Retina (tissue), 1 donor: ENCODE measurements around the gene EXOC6.
A peak's percentile ranks its signal among the peaks of the same experiment; 100 is the strongest.

Experiments used
- DNase-seq: peaks from one replicate; pipeline ENCODE4 v3.0.0-alpha.2; 2016

Gene EXOC6, protein sequence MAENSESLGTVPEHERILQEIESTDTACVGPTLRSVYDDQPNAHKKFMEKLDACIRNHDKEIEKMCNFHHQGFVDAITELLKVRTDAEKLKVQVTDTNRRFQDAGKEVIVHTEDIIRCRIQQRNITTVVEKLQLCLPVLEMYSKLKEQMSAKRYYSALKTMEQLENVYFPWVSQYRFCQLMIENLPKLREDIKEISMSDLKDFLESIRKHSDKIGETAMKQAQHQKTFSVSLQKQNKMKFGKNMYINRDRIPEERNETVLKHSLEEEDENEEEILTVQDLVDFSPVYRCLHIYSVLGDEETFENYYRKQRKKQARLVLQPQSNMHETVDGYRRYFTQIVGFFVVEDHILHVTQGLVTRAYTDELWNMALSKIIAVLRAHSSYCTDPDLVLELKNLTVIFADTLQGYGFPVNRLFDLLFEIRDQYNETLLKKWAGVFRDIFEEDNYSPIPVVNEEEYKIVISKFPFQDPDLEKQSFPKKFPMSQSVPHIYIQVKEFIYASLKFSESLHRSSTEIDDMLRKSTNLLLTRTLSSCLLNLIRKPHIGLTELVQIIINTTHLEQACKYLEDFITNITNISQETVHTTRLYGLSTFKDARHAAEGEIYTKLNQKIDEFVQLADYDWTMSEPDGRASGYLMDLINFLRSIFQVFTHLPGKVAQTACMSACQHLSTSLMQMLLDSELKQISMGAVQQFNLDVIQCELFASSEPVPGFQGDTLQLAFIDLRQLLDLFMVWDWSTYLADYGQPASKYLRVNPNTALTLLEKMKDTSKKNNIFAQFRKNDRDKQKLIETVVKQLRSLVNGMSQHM

GRCh38 chr10:92848441-92849233 is at the start of gene EXOC6:
TSS of gene EXOC6 (plus strand) at chr10:92848520. CDS start at chr10:92848534, 14 bp downstream.
- DNase-seq: peak; percentile 90

DNA sequence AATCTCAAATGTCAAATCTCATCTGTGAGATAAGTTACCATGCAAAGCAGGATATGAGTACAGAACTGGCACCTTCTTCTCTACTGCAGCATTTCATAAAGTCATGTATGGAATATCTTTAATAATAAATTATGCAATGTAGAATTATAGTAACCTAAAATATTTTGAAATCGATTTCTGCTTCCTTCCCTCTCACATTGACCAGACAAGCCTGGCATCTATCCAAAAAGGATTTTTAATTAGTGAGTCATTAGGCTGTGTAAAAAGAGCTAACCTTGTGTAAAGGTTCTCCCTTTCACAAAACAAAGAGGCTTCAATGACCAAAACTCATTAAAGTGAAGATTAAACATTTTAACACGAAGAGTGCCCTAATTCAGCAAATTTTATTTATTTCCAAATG is 48.8 kb upstream of the EXOC6 start:
- DNase-seq: no peak

DNA sequence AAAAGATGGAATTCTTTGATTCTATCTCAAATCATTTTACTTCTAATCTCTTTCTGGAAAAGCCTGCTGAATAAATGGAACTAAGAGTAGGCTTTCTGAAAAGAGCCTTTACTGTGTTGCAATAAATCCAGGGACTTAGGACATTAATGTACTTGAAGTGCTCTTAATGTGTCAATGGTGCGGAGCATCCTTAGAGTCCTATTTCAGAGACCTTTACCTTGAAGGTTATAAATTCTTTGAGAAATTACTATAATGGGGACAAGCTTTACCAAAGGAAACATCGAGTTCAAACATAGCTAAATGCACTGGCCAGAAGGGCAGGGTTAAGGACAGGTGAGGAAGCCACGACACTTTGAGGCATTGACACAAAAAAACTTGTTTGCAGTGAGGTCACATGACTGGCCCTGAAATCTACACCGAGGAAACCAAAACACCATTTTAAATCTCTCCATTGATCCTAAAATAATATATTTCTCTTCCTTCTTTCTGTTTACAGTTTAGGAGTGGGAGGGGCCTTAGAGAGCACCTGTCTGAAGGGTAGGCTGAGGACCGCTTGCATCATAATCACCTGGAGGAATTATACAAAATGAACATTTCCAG is 48.1 kb upstream of the EXOC6 start:
- no peak for DNase-seq

DNA sequence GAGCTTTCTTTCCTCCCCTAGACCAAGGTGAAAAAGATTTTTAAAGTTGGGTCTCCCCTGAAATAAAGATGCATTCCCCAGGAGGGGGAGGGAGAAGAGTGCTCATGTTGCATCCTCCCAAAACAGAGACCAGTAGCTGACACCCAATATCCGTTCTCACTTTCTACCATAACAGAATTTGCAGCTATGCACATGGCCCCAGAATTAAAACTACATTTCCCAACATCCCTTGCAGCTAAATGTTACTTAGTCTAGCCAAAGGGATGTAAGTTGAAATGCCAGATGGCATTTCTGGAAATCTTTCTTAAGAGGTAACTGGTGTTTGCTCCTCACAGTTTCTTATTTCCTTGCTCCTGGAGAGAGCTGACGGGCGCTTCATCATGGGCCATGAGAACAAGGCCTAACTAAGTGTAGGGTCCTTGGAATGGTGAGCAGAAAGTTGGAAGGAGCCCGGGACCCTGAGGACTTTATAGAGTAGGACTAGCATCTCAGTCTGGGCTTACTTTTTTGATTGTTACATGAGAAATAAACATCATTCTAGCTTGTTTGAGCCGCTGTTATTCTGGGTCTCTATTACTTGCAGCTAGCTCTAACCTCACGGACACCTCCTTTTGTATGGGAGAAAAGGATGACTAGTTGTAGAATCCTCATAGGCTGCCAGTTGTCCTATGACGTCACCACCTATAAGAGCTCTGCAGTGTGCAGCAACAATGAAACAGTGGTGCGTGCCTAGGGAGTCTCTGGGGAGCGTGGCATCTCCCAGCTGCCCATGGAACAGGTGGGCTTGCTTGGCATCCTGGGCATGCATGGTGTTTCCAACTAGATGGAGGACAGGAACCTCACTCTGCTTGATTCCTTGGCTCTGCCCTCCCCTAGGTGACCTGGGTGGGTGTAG is 46.1 kb upstream of the EXOC6 start:
- DNase-seq: no peak

DNA sequence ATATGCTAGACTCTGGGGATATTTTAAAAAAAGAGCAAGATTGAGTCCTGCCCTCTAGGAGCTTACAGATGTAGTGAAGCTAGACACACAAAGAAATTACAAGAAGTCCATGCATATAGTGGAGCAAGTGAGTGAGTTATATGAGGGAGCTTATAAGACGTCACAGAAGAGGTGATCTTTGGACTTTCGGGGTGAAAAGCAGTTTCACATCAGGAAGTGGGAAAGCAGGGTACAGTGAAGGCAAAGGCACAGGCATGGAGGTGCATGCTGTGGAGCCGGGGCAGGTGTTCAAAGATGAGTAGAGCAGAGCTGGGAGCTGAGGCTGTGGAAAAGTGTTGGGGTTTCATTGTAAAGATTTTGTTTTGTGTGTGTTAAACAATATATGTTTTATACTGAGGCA is 38.5 kb upstream of the EXOC6 start:
- DNase-seq: no peak

DNA sequence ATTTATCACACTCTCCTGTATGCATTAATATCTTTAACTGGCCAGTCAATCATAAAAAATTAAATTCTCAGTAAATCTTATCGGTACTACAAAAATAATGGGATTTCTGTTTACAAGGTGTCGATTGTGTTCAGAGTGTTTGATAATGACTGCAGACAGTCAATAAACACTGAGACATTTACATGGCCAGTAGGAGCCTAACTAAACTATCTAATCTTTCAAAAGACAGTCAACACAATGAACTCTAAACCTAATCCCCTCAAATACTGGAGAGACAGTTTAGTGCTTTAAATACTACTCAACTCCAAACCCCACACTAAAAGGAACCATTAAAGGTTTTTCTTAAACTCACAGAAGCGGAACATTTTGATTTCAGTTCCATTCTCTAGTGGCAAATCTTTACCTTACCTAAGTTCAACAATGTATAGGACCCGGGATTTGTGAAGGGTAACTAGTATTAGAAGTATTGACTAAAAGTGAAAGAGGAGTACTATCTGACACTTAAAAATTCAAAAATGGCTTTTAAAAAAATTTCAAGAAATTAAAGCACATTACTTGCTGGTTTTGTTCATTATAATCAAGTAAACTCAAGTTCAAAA is 37.3 kb upstream of the EXOC6 start:
- no peak for DNase-seq

DNA sequence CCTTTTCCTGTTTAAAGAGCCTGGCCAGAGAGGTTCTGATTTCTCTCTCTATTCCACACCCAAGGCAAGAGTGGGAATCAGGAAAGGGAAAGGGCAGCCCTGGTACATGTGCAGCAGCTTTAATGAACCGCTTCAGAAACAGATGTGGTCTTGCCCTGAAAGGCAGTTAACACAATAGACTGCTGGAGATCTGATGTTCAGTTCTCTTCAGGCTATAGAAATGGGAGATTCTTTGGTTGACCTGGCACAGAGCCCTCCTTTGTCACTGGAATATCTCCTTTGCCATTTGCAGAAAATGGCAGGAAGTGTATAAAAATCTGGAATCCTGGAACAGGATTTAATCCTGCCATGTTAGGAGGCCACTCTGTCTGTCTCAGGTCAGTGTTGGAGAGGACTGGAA is 36.3 kb upstream of the EXOC6 start:
- peak; percentile 15 for DNase-seq

- no peak for DNase-seq
These were observed 34.3 kb upstream of the EXOC6 start for GRCh38 chr10:92813979-92814378.

- no peak for DNase-seq
These were observed 33.5 kb upstream of the EXOC6 start for GRCh38 chr10:92814790-92815189.

DNA sequence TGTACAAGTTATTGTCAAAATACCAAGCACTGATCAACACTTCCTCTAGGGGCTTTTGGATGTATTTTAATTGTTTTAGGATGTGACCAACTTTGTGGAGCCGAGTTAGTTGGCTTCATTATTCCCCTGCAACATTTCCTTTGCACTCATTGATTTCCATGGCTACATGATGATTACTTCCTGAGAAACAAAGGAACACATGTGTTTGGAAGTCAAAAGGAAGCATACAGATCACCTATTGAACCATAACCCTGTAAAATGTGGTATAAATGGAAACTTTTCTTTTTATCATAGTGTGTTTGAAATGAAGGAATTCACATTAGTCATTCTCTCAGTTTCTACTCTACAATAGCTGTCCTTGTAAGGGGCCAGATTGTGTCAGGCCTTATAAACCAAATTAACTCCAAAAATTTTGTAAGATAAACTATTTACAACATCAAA is 32.2 kb upstream of the EXOC6 start:
- DNase-seq: no peak

DNA sequence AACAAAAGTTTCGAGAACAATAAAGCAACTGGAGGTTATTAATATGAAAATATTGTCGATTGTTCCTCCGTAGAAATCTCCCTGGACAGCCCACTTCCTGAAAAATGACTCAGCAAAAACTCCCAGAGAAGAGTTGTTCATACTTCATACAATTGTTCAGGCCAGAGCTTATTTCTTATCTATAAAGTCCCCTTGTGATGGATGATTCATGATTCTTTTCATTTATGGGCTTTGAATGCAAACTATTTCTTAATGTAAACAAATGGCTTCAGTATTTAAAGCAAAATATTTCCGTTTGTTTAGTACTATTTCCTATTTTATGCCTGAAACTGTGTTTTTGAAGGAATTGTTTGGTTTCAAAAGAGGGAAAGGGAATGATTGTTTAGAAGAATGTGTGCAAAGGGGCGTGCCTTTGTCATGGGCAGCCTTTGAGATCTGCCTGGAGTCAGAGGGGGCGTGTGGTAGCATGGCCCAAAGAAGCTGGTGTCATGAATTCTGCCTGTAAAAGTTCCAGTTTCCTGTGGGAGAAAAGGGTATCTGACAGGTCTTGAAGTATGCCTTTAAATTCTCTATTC is 26.2 kb upstream of the EXOC6 start:
- DNase-seq: no peak

DNA sequence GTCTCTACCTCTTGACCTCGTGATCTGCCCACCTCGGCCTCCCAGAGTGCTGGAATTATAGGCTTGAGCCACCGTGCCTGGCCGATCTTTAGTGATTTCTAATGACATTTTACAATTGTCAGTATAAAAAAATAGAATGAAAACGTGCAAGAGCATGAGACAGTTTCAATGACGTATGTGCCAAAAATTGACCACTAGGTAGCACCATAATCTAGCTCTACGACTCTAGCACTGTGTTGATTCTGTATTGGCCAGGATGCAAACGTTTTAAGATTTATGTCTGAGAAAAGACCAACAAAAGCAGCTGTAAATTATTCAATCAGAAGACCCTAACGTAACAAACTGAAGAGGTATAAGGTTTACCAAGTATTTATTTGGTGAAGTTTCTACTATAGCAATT is 25.4 kb upstream of the EXOC6 start:
- DNase-seq: no peak

DNA sequence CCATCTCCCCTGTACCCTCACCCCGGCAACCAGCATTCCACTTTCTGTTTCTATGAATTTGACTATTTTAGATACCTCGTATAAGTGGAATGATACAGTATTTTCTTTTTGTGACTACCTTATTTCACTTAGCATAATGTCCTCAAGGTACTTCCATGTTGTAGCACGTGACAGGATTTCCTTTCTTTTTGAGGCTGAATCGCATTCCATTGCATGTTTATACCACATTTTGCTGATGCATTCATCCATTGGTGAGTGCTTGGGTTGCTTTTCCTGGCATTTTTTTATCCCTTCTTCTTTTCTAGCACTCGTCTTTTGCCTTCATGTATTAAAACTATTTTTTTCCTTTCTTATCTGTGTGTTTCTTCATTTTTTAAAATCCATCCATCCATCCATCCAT is 22.3 kb upstream of the EXOC6 start:
- DNase-seq: no peak

GRCh38 chr10:92826504-92826903 is 21.8 kb upstream of the EXOC6 start:
- no peak for DNase-seq

GRCh38 chr10:92829042-92829785 is 19.1 kb upstream of the EXOC6 start:
- no peak for DNase-seq

DNA sequence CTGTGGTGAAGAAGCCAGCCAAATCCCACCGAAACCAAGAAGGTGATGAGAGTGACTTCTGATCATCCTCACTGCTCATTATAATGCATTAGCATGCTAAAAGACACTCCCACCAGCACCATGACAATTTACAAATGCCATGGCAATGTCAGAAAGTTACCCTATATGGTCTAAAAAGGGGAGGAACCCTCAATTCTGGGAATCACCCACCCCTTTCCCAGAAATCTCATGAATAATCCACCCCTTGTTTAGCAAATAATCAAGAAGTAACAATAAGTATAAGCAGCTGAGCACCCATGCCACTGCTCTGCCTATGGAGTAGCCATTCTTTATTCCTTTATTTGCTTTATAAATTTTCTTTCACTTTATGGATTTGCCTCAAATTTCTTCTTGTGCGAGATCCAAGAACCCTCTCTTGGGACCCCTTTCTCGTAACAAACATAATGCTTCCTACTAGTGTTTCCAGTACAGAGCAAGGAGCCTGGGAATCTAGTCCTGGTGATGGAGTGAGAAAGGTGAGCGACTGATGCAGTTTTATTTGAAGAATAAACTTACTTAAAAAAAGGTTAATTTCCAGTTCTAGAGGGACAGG is 18.4 kb upstream of the EXOC6 start:
- DNase-seq: no peak

DNA sequence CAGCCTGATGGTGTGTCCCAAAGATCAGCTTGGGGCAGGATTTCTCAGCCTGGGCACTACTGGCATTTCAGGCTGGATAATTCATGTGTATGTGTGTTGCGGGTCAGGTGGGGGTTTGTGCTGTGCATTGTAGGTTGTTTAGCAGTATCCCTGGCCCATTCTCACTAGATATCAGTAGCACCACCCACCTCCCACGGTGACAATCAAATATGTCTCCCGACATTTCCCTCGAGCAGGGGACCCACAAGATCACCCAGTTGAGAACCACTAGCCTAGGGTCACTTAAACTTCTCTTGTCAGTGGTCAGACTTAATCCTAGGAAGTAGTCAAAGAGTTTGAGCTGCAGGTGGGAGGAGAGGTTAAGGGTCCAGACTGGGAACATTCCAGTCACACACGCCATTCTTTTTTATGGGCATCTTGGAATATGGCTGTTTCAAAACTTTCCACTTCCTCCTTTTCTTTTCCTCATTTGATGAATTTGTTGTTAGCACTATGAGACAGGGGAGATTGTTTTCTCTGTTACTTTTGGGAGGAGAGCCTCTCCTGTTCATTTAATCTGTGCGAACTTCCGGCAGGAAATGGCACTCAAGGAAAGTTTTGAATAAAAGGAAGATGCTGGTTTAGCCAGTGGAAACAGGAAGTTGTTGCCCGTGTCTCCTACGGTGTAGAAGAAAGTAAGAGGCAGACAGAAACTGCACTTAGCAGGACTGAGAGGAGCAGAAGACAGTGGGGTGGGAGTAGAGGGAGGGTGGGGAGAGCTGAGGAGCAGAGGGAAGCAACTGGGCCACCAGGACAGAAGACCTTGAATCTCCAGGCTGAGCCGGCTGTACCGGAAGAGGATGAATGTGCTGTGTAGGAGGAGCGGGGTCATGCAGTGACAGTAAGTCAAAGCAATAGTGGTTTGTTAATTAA is 17.6 kb upstream of the EXOC6 start:
- DNase-seq: no peak

DNA sequence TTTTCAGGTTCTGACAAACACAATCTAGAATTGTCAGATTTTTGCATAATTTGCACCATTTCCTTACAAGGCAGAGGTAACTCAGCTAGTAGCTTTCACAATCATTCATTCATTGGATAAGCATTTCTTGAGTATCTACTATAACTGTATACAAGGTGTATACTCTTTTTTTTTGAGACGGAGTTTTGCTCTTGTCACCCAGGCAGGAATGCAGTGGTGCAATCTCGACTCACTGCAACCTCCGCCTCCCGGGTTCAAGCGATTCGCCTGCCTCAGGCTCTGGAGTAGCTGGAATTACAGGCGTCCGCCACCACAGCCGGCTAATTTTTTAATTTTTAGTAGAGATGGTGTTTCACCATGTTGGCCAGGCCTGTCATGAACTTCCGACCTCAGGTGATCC is 16.2 kb upstream of the EXOC6 start:
- no peak for DNase-seq
